HepG2 (cell line): ENCODE measurements around the gene UGT1A3.

Experiments
- ARNT2 ChIP-seq: sonication (generic); formaldehyde crosslinking; IDR thresholded peaks from 2 replicates; pipeline ENCODE4 v1.8.0; 2022; ENCODE audit warnings: mild to moderate bottlenecking, low read depth, missing genetic modification reagents, moderate library complexity
- HBP1 ChIP-seq: IDR thresholded peaks from 2 replicates; pipeline ENCODE4 v1.6.1; 2016; ENCODE audit warnings: low read depth, control low read depth
- ZBTB10 ChIP-seq: sonication (generic); formaldehyde crosslinking; IDR thresholded peaks from 2 replicates; pipeline ENCODE4 v1.4.0; 2020; ENCODE audit warnings: missing genetic modification reagents, borderline replicate concordance
- ZBTB33 ChIP-seq: sonication (generic); formaldehyde crosslinking; IDR thresholded peaks from 2 replicates; pipeline ENCODE4 v1.4.0; 2020; ENCODE audit warnings: missing genetic modification reagents

GRCh38 chr2:233688341-233688740 is 40.5 kb upstream of the UGT1A3 start:
- TF ChIP-seq ZBTB10 (CRISPR knock-in tag) (no peak), HBP1 (CRISPR knock-in tag) (no peak), ZBTB33 (CRISPR knock-in tag) (peak; percentile 95), ARNT2 (CRISPR knock-in tag) (no peak)
